ENCODE data around the gene MKKS. TPM values are rescaled to one million over a fixed set of nuclear protein-coding genes. Genes with fewer than 3 reads are reported as not detected.
A peak's percentile ranks its signal among the peaks of the same experiment; 100 is the strongest.

Gene MKKS
- 10 to 100 TPM; 12.4 to 27.5 (median 19.9) TPM for total RNA-seq

DNA sequence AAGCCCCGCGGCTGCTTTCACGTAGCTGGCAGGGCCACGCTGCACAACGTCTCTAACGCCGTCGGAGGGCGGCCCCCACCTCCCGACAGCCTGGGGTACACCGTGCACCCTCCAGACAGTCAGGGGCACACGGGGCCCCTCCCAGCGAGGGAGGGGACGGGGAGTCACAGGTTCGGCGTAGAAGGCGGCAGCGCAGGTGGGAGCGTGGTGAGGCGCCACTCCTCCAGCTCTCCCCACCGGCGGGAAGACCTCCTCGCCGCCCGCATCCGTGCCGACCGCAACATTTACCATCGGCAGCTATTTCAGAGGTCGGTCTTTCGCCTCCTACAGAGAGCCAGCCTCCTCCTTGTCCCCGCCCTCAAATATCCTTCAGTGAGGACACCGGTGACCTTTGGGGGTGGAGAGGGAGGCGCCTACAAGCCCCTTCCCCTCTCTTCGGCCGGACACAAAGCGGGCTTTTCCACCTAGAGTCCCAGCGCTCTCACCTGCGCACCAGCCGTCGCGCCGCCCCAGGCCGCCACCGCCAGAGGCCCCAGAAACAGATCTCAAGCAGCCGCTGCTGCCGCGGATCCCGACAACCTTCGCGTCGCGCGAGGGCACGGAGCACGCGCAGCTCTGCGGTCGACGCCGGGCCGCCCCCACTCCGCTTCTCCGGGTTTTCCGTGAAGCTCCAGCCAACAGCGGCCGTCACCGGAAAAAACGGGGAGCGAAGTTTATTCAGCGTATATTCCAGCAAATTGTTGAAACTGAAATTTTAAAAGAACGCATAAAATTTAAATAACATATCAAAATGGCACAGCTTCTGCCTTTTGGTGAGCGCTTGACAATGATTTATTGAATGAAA, at the start of gene MKKS:
Gene MKKS (minus strand): TSS at position 600 of the 844 bp plus-strand sequence. CDS start 20,708 bp downstream, outside the sequence.
- peak; percentile 51 to 59 for TF ChIP-seq POLR2A (IDR thresholded peaks at IDR 0.05)
- TF ChIP-seq, protein P1, sequence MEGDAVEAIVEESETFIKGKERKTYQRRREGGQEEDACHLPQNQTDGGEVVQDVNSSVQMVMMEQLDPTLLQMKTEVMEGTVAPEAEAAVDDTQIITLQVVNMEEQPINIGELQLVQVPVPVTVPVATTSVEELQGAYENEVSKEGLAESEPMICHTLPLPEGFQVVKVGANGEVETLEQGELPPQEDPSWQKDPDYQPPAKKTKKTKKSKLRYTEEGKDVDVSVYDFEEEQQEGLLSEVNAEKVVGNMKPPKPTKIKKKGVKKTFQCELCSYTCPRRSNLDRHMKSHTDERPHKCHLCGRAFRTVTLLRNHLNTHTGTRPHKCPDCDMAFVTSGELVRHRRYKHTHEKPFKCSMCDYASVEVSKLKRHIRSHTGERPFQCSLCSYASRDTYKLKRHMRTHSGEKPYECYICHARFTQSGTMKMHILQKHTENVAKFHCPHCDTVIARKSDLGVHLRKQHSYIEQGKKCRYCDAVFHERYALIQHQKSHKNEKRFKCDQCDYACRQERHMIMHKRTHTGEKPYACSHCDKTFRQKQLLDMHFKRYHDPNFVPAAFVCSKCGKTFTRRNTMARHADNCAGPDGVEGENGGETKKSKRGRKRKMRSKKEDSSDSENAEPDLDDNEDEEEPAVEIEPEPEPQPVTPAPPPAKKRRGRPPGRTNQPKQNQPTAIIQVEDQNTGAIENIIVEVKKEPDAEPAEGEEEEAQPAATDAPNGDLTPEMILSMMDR (IDR thresholded peaks at IDR 0.05): peak in 3 of 6 experiments; percentile 3 to 29 (median 3)
- no peaks in the 10 kb centered on the region for H3K9me3 ChIP-seq
- no peaks in the 10 kb centered on the region for H3K36me3 ChIP-seq
- H3K4me3 ChIP-seq: peak within 1 kb of the TSS; percentile 59 to 83 (median 70)
- no peaks in the 10 kb centered on the region for H3K27me3 ChIP-seq
- peak within 1 kb of the TSS; percentile 85 to 97 (median 86) for H3K27ac ChIP-seq
- DNase-seq: peak; percentile 78 to 95 (median 94)
- peaks cover 0 to 26% (median 0%) of the 10 kb centered on the region in 4 donors for H3K4me1 ChIP-seq

DNA sequence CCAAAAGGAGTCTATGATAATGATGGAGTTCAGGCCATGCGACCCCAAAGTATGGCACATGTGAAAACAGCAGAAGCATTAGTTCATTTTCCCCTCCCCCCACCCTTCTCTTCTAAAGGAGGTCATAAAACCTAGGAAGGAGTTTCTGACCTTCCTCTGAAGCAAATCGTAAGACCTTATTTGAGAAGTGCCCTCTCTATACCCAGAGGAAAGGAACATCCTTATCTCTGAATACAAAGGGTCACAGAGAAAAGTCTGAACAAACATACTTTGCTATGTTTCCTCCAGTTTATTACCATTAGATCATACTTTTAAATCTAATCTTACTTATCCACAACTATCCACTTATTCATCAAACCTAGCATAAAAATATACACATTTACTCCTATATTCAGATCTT, 49.7 kb upstream of the MKKS start:
- no peak for DNase-seq

DNA sequence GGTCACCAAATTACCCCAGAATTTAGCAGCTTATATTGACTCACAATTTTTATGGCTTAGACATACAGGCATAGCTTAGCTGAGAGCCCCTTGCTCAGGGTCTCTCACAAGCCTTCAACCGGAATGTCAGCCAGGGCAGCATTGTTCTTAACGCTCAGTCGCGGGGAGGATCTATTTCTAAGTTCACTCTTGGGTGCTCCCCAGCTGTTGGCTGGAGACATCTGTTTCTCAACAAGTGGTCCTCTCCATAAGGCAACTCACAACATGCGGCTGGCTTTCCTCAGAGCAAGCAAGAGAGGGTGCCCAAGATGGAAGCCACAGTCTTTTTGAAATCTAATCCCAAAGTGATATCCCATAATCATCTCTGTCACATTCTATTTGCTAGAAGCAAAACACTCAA, 47.7 kb upstream of the MKKS start:
- H3K4me3 ChIP-seq: no peak overlapping the region
- H3K27ac ChIP-seq: no peak overlapping the region
- TF ChIP-seq, protein P1 (IDR thresholded peaks at IDR 0.05): no peak
- no peak for TF ChIP-seq POLR2A (IDR thresholded peaks at IDR 0.05)
- H3K4me1 ChIP-seq: no peaks in the 10 kb centered on the region
- no peak for DNase-seq
- H3K36me3 ChIP-seq: no peaks in the 10 kb centered on the region
- H3K9me3 ChIP-seq: no peaks in the 10 kb centered on the region
- no peaks in the 10 kb centered on the region for H3K27me3 ChIP-seq

More for the DNA sequence above, 49.7 kb upstream of the MKKS start:
- no peaks in the 10 kb centered on the region for H3K9me3 ChIP-seq
- no peak overlapping the region for H3K4me3 ChIP-seq
- no peaks in the 10 kb centered on the region for H3K4me1 ChIP-seq
- no peaks in the 10 kb centered on the region for H3K27me3 ChIP-seq
- H3K27ac ChIP-seq: no peak overlapping the region
- no peak for TF ChIP-seq POLR2A (IDR thresholded peaks at IDR 0.05)
- TF ChIP-seq, protein P1 (IDR thresholded peaks at IDR 0.05): no peak
- no peaks in the 10 kb centered on the region for H3K36me3 ChIP-seq

DNA sequence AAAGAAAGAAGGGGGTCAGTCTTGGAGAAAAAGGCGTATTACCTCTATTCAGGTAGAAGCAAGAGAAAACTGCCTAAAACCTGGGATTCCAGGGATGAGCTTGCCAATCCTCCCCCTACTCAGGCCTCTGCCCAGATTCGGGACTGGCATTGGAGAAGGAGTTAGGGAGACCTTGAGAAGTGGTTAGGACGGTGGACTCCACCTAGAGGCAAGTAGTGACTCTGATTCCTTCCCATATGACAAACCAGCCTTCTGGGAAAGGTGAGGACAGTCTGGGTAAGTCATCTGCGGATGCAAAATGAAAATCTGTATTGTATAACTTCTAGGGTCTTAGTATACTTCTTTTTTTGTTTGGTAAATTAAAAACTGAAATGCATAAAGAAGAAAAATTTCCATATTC, 44.9 kb upstream of the MKKS start:
- no peak for TF ChIP-seq POLR2A (IDR thresholded peaks at IDR 0.05)
- TF ChIP-seq, protein P1 (IDR thresholded peaks at IDR 0.05): no peak
- Histone ChIP-seq H3K9me3 (no peaks in the 10 kb centered on the region), H3K27me3 (no peaks in the 10 kb centered on the region), H3K27ac (no peak overlapping the region), H3K4me1 (no peaks in the 10 kb centered on the region), H3K36me3 (no peaks in the 10 kb centered on the region), H3K4me3 (no peak overlapping the region)
- no peak for DNase-seq

DNA sequence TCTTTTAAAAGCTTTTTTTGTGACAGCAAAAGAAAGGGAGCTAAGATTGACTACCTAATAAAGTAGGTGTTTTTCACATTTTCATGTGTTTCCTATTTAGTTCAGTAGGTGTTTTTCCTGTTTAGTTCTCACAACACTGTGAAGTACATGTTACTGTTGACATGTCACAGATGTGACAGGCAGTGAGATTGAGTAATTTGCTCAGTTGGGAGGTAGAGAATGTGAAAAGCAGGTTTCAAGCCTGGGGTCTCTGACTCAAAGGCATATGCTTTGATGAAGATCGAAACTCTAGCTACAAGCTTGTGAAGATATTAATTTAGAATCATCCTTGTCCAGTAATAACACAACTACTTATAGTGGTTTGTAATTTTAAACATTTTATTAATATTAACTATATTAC, 44.2 kb upstream of the MKKS start:
- H3K4me3 ChIP-seq: no peak overlapping the region
- H3K27me3 ChIP-seq: no peaks in the 10 kb centered on the region
- H3K27ac ChIP-seq: no peak overlapping the region
- no peak for DNase-seq
- TF ChIP-seq, protein P1 (IDR thresholded peaks at IDR 0.05): no peak
- TF ChIP-seq POLR2A (IDR thresholded peaks at IDR 0.05): no peak
- H3K4me1 ChIP-seq: no peaks in the 10 kb centered on the region
- H3K36me3 ChIP-seq: no peaks in the 10 kb centered on the region
- H3K9me3 ChIP-seq: no peaks in the 10 kb centered on the region

All from Peyer's patch (tissue), 4 donors.